H9 (cell line): ENCODE results near the gene COL4A4. TPM values are rescaled to one million over a fixed set of nuclear protein-coding genes. Genes with fewer than 3 reads are reported as not detected.

Experiments
- DNase-seq: peaks from one replicate; pipeline ENCODE4 v3.0.0-alpha.2; 2017
- H2AFZ ChIP-seq: one replicate; pipeline ENCODE4 v1.6.1; 2013; ENCODE audit warnings: mild to moderate bottlenecking, low read length, control low read depth, moderate library complexity
- H2AK5ac ChIP-seq: 2 replicates; pipeline ENCODE4 v1.6.1; 2013; ENCODE audit warnings: low read length, control low read depth, mixed read lengths; ENCODE audit not compliant: insufficient read length
- H2BK120ac ChIP-seq: one replicate; pipeline ENCODE4 v1.6.1; 2013; ENCODE audit warnings: low read depth, mild to moderate bottlenecking, low read length, control low read depth, inconsistent platforms; ENCODE audit not compliant: poor library complexity, severe bottlenecking
- H2BK12ac ChIP-seq: 2 replicates; pipeline ENCODE4 v1.6.1; 2013; ENCODE audit warnings: low read length, control low read depth, mixed read lengths, low read depth; ENCODE audit not compliant: insufficient read length
- H2BK15ac ChIP-seq: 2 replicates; pipeline ENCODE4 v1.6.1; 2013; ENCODE audit warnings: low read depth, low read length, control low read depth
- H2BK20ac ChIP-seq: one replicate; pipeline ENCODE4 v1.6.1; 2013; ENCODE audit warnings: low read depth, mild to moderate bottlenecking, low read length, control low read depth, inconsistent platforms; ENCODE audit not compliant: poor library complexity, severe bottlenecking
- H2BK5ac ChIP-seq: 2 replicates; pipeline ENCODE4 v1.6.1; 2013; ENCODE audit warnings: low read length, control low read depth, mixed read lengths; ENCODE audit not compliant: insufficient read length
- H3K14ac ChIP-seq: 2 replicates; pipeline ENCODE4 v1.6.1; 2013; ENCODE audit warnings: low read length, control low read depth; ENCODE audit not compliant: insufficient read depth
- H3K18ac ChIP-seq: 2 replicates; pipeline ENCODE4 v1.6.1; 2013; ENCODE audit warnings: low read depth, mild to moderate bottlenecking, mixed read lengths, low read length, control low read depth; ENCODE audit not compliant: insufficient read length
- H3K23ac ChIP-seq: 2 replicates; pipeline ENCODE4 v1.6.1; 2013; ENCODE audit warnings: low read length, control low read depth, mixed read lengths, low read depth; ENCODE audit not compliant: insufficient read length
- H3K23me2 ChIP-seq: 2 replicates; pipeline ENCODE4 v1.6.1; 2013; ENCODE audit warnings: low read depth, mild to moderate bottlenecking, mixed read lengths, low read length, control low read depth; ENCODE audit not compliant: insufficient read length, poor library complexity, severe bottlenecking
- H3K27ac ChIP-seq: 2 replicates; pipeline ENCODE4 v1.5.1; 2013; ENCODE audit warnings: low read length, control low read depth, mixed read lengths, low read depth; ENCODE audit not compliant: insufficient read length
- H3K27me3 ChIP-seq: 2 replicates; pipeline ENCODE4 v1.6.1; 2013; ENCODE audit warnings: low read length, control low read depth, inconsistent platforms; ENCODE audit not compliant: insufficient read depth
- H3K4ac ChIP-seq: 2 replicates; pipeline ENCODE4 v1.6.1; 2013; ENCODE audit warnings: low read depth, mild to moderate bottlenecking, control low read depth, inconsistent platforms, low read length, moderate library complexity
- H3K4me1 ChIP-seq: 2 replicates; pipeline ENCODE4 v1.6.1; 2013; ENCODE audit warnings: low read length, control low read depth, inconsistent platforms; ENCODE audit not compliant: insufficient read depth
- H3K4me2 ChIP-seq: 2 replicates; pipeline ENCODE4 v1.6.1; 2013; ENCODE audit warnings: low read length, control low read depth, mixed read lengths; ENCODE audit not compliant: insufficient read length, insufficient read depth
- H3K56ac ChIP-seq: 2 replicates; pipeline ENCODE4 v1.6.1; 2013; ENCODE audit warnings: low read depth, mild to moderate bottlenecking, mixed read lengths, low read length, control low read depth; ENCODE audit not compliant: insufficient read length
- H3K79me1 ChIP-seq: 2 replicates; pipeline ENCODE4 v1.6.1; 2013; ENCODE audit warnings: low read depth, mild to moderate bottlenecking, moderate library complexity, low read length, control low read depth, inconsistent platforms; ENCODE audit not compliant: insufficient read depth, poor library complexity, severe bottlenecking
- H3K79me2 ChIP-seq: 2 replicates; pipeline ENCODE4 v1.6.1; 2013; ENCODE audit warnings: low read length, control low read depth, inconsistent platforms; ENCODE audit not compliant: insufficient read depth
- H3K9ac ChIP-seq: 2 replicates; pipeline ENCODE4 v1.6.1; 2013; ENCODE audit warnings: low read length, control low read depth, mixed read lengths; ENCODE audit not compliant: insufficient read length; ENCODE audit errors: extremely low read depth
- H3K9me3 ChIP-seq: one replicate; pipeline ENCODE4 v1.6.1; 2013; ENCODE audit warnings: low read depth, low read length, inconsistent platforms; ENCODE audit not compliant: control insufficient read depth
- H3T11ph ChIP-seq: one replicate; pipeline ENCODE4 v1.6.1; 2013; ENCODE audit warnings: mild to moderate bottlenecking, low read length, control low read depth, inconsistent platforms
- H4K20me1 ChIP-seq: one replicate; pipeline ENCODE4 v1.6.1; 2013; ENCODE audit not compliant: control insufficient read depth, insufficient read length, insufficient read depth
- H4K5ac ChIP-seq: 2 replicates; pipeline ENCODE4 v1.6.1; 2013; ENCODE audit warnings: low read depth, mild to moderate bottlenecking, mixed read lengths, low read length, control low read depth; ENCODE audit not compliant: insufficient read length
- H4K8ac ChIP-seq: replicated peaks from 2 replicates; pipeline ENCODE4 v1.6.1; 2013; ENCODE audit warnings: low read length, control low read depth, mixed read lengths, low read depth; ENCODE audit not compliant: insufficient read length
- H4K91ac ChIP-seq: 2 replicates; pipeline ENCODE4 v1.6.1; 2013; ENCODE audit warnings: low read depth, mild to moderate bottlenecking, moderate library complexity, mixed read lengths, low read length, control low read depth; ENCODE audit not compliant: insufficient read length
- H3K27ac Mint-ChIP-seq, 3 experiments: 2 replicates in 2 of 3; 3 replicates in 1 of 3; pipeline ENCODE4 v1.8.0; 2020 to 2021; ENCODE audit warnings: mixed read lengths in 3 of 3, mild to moderate bottlenecking in 1 of 3, moderate library complexity in 1 of 3
- H3K27me3 Mint-ChIP-seq: 2 replicates; pipeline ENCODE4 v1.8.0; 2021; ENCODE audit warnings: low read depth, mild to moderate bottlenecking, moderate library complexity, mixed read lengths
- H3K36me3 Mint-ChIP-seq, 3 experiments: 2 replicates in 2 of 3; 3 replicates in 1 of 3; pipeline ENCODE4 v1.8.0; 2020 to 2021; ENCODE audit warnings: low read depth in 3 of 3, mixed read lengths in 3 of 3; ENCODE audit not compliant: insufficient read depth in 1 of 3
- H3K4me1 Mint-ChIP-seq, 2 experiments: 2 replicates each; pipeline ENCODE4 v1.8.0; 2020; ENCODE audit warnings: mixed read lengths in 2 of 2
- H3K4me3 Mint-ChIP-seq, 2 experiments: 2 replicates in 1 of 2; 3 replicates in 1 of 2; pipeline ENCODE4 v1.8.0; 2020 to 2021; ENCODE audit warnings: mild to moderate bottlenecking in 2 of 2, mixed read lengths in 2 of 2, moderate library complexity in 1 of 2
- H3K9me3 Mint-ChIP-seq, 2 experiments: 2 replicates in 1 of 2; 3 replicates in 1 of 2; pipeline ENCODE4 v1.8.0; 2020; ENCODE audit warnings: mild to moderate bottlenecking in 2 of 2, mixed read lengths in 2 of 2, moderate library complexity in 1 of 2
- CTCF ChIP-seq: fragments of 200-600 bp; sonication (generic); conservative IDR thresholded peaks from 3 replicates; pipeline ENCODE4 v1.8.0; 2021; ENCODE audit warnings: antibody characterized with exemption, mild to moderate bottlenecking
- WGBS: extraction: QIAGEN DNeasy Blood & Tissue Kit; methylation state at CpG from one replicate; pipeline ENCODE4 v1.1.7; 2013; ENCODE audit warnings: missing lambda C conversion rate, low lambda C conversion rate, mixed read lengths; ENCODE audit not compliant: insufficient read length; ENCODE audit errors: extremely low coverage; 5-methylcytosine and 5-hydroxymethylcytosine counted together
- total RNA-seq: library from RNA; stranded (reverse); gene quantifications from 2 replicates; pipeline ENCODE4 v1.2.1, GENCODE V29; 2021

COL4A4 gene
- total RNA-seq, 1 experiment from 2014 or later = 0.92 TPM

DNA sequence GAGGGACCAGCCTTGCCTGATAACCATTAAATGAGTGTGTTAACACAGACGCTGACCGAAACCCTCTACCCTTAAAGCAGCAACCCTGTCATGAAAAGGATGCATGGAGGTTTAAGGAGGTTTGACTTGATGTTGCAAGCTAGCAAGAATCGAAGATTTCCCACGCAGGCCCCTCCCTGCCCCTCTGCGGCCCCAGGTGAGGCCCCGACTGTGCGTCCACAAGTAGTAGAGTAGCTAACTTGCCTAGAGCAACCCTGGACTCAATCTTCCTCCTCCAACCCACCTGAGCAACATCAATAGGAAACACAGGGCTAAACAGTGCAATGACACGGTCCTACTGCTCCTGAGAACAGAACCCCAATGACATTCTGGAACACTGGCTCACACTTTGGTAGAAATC, 150.1 kb downstream of the COL4A4 start:
- H4K20me1 ChIP-seq = no peaks in the 10 kb centered on the region
- no peaks in the 10 kb centered on the region for H3K4me1 ChIP-seq
- Mint-ChIP-seq H3K4me1 (0 out of 4 replicates have a peak, but pooled peaks cover 0 to 3% of the 10 kb centered on the region in 2 experiments), H3K27me3 (no peaks in the 10 kb centered on the region), H3K36me3 (peaks cover 0 to 2% (median 0%) of the 10 kb centered on the region in 3 experiments; a peak in 2 of 7 replicates), H3K27ac (no peak overlapping the region), H3K9me3 (no peaks in the 10 kb centered on the region; a peak in 1 of 5 replicates), H3K4me3 (no peak overlapping the region)
- no peak overlapping the region for H2BK15ac ChIP-seq
- no peak overlapping the region for H2BK5ac ChIP-seq
- no peak for DNase-seq
- no peak overlapping the region for H3K23ac ChIP-seq
- TF ChIP-seq CTCF = no peak
- no peak overlapping the region for H2AK5ac ChIP-seq
- no peaks in the 10 kb centered on the region for H3K79me1 ChIP-seq
- no peak overlapping the region for H3K27ac ChIP-seq
- no peak overlapping the region for H3K56ac ChIP-seq
- WGBS = no CpG with 5 or more reads among the region's 8 CpGs
- no peak overlapping the region for H4K5ac ChIP-seq
- H2BK120ac ChIP-seq = no peak overlapping the region
- no peak overlapping the region for H3K18ac ChIP-seq
- no peak overlapping the region for H3K4ac ChIP-seq
- no peak overlapping the region for H2BK20ac ChIP-seq
- H3K14ac ChIP-seq = no peak overlapping the region
- H3T11ph ChIP-seq = no peak overlapping the region
- no peak overlapping the region for H4K8ac ChIP-seq
- H4K91ac ChIP-seq = no peak overlapping the region
- no peaks in the 10 kb centered on the region for H3K27me3 ChIP-seq
- H3K23me2 ChIP-seq = no peaks in the 10 kb centered on the region
- H3K79me2 ChIP-seq = no peaks in the 10 kb centered on the region
- H3K9ac ChIP-seq = no peak overlapping the region
- H2AFZ ChIP-seq = no peak overlapping the region
- H2BK12ac ChIP-seq = no peak overlapping the region
- H3K4me2 ChIP-seq = no peak overlapping the region
- H3K9me3 ChIP-seq = no peaks in the 10 kb centered on the region
